ENCODE measurements around the gene LINS1. TPM values are rescaled to one million over a fixed set of nuclear protein-coding genes. Genes with fewer than 3 reads are reported as not detected.

Gene LINS1
- polyA plus RNA-seq, 1 donor: 28.3 TPM

Other genes with a start within 250 kb of the LINS1 start
- gene CERS3, start 73.2 kb downstream of the LINS1 start, polyA plus RNA-seq (ENCODE audit: insufficient read length): 0.08 TPM
- gene ASB7, start 405 bp upstream of the LINS1 start, polyA plus RNA-seq (ENCODE audit: insufficient read length): 16.9 TPM